ENCODE results near the gene EIF2D. TPM values are rescaled to one million over a fixed set of nuclear protein-coding genes. Genes with fewer than 3 reads are reported as not detected.
A peak's percentile ranks its signal among the peaks of the same experiment; 100 is the strongest.

EIF2D gene
- total RNA-seq, 4 donors from 2014 or later, result 42.0 to 78.4 (median 60.0) TPM

GRCh38 chr1:206563367-206564207 lies 48.7 kb downstream of the EIF2D start:
- 67% methylated on average over 1 of the region's 1 CpG for WGBS, 2 donors

GRCh38 chr1:206560007-206560716 lies 52.1 kb downstream of the EIF2D start:
- H3K4me3 ChIP-seq, result peak overlapping the region in 1 of 4 donors; percentile 72
- DNase-seq (ENCODE audit: low spot score in 2 of 2), result no peak
- WGBS, 2 donors, result 57 to 72% methylated on average over 8 to 10 of the region's 10 CpGs
- TF ChIP-seq EP300 (IDR thresholded peaks at IDR 0.05), result no peak
- no peak for TF ChIP-seq POLR2A (IDR thresholded peaks at IDR 0.05)
- no peak for TF ChIP-seq CTCF (IDR thresholded peaks at IDR 0.05)
- peaks cover 0 to 5% of the 10 kb centered on the region in 2 donors for H3K27me3 ChIP-seq
- H3K27ac ChIP-seq, result peak overlapping the region in 3 of 4 donors; percentile 51 to 66 (median 65)
- peaks cover 0 to 53% (median 33%) of the 10 kb centered on the region in 4 donors for H3K4me1 ChIP-seq
- no peaks in the 10 kb centered on the region for H3K36me3 ChIP-seq
- no peaks in the 10 kb centered on the region for H3K9me3 ChIP-seq

More at GRCh38 chr1:206563367-206564207, 48.7 kb downstream of the EIF2D start:
- Histone ChIP-seq H3K36me3 (no peaks in the 10 kb centered on the region), H3K4me3 (no peak overlapping the region), H3K4me1 (peaks cover 0 to 45% (median 15%) of the 10 kb centered on the region in 4 donors), H3K9me3 (no peaks in the 10 kb centered on the region), H3K27me3 (no peaks in the 10 kb centered on the region), H3K27ac (no peak overlapping the region)
- DNase-seq (ENCODE audit: low spot score in 2 of 2), result no peak
- no peak for TF ChIP-seq EP300 (IDR thresholded peaks at IDR 0.05)
- TF ChIP-seq POLR2A (IDR thresholded peaks at IDR 0.05), result no peak
- TF ChIP-seq CTCF (IDR thresholded peaks at IDR 0.05), result no peak

- no peaks in the 10 kb centered on the region for H3K36me3 ChIP-seq
- peak overlapping the region in 3 of 4 donors; percentile 51 to 66 (median 65) for H3K27ac ChIP-seq
- DNase-seq (ENCODE audit: low spot score in 2 of 2), result no peak
- peaks cover 0 to 5% of the 10 kb centered on the region in 2 donors for H3K27me3 ChIP-seq
- WGBS, 2 donors, result 58 to 79% methylated on average over 5 of the region's 5 CpGs
- peak overlapping the region in 1 of 4 donors; percentile 72 for H3K4me3 ChIP-seq
- TF ChIP-seq EP300 (IDR thresholded peaks at IDR 0.05) (no peak), POLR2A (IDR thresholded peaks at IDR 0.05) (no peak), CTCF (IDR thresholded peaks at IDR 0.05) (no peak)
- peaks cover 0 to 58% (median 34%) of the 10 kb centered on the region in 4 donors for H3K4me1 ChIP-seq
- H3K9me3 ChIP-seq, result no peaks in the 10 kb centered on the region
Measured at GRCh38 chr1:206559672-206559995, 52.6 kb downstream of the EIF2D start.

GRCh38 chr1:206558794-206559671 lies 53.2 kb downstream of the EIF2D start:
- WGBS, 2 donors, result 80 to 81% methylated on average over 6 of the region's 6 CpGs
- Histone ChIP-seq H3K27ac (peak overlapping the region in 3 of 4 donors; percentile 65 to 85 (median 71)), H3K9me3 (no peaks in the 10 kb centered on the region), H3K36me3 (no peaks in the 10 kb centered on the region), H3K4me1 (peaks cover 0 to 58% (median 34%) of the 10 kb centered on the region in 4 donors), H3K27me3 (peaks cover 0 to 5% of the 10 kb centered on the region in 2 donors), H3K4me3 (peak overlapping the region in 2 of 4 donors; percentile 65 to 72)
- DNase-seq (ENCODE audit: low spot score in 2 of 2), result no peak
- TF ChIP-seq CTCF (IDR thresholded peaks at IDR 0.05) (no peak), POLR2A (IDR thresholded peaks at IDR 0.05) (no peak), EP300 (IDR thresholded peaks at IDR 0.05) (no peak)
